ENCODE results near the gene TSPY2.
"Not testable (repeated sequence)": the region's sequence is repeated elsewhere in the genome, so short reads cannot be mapped to it uniquely, and the experiment has no call there.

Gene TSPY2, protein sequence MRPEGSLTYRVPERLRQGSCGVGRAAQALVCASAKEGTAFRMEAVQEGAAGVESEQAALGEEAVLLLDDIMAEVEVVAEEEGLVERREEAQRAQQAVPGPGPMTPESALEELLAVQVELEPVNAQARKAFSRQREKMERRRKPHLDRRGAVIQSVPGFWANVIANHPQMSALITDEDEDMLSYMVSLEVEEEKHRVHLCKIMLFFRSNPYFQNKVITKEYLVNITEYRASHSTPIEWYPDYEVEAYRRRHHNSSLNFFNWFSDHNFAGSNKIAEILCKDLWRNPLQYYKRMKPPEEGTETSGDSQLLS

DNA sequence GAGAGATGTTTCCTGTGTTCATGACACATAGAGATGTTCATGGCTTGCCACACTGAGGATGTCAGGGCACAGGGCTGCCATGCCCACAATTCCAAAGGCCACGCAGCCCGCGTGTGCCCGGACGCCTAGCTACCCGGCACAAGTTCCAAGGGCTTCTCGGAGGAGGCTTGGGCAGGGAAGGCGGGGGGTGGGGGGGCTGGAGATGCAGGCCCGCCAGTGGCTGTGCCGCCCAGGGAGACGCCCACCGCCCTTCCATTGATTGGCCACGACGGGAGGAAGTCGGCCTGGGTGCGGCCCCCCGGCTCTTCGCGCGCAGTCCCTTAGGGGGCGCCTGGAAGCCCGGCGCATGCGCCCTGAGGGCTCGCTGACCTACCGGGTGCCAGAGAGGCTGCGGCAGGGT is at the start of gene TSPY2:
TSS of gene TSPY2 (plus strand) at position 301 of the 400 bp plus-strand sequence. CDS start at position 347, 46 bp downstream.
- DNase-seq (ENCODE audit: low read depth in 2 of 2), result not testable (repeated sequence)

GRCh38 chrY:6209565-6209964 is 36.5 kb upstream of the TSPY2 start:
- DNase-seq (ENCODE audit: low read depth in 2 of 2), result not testable (repeated sequence)

DNA sequence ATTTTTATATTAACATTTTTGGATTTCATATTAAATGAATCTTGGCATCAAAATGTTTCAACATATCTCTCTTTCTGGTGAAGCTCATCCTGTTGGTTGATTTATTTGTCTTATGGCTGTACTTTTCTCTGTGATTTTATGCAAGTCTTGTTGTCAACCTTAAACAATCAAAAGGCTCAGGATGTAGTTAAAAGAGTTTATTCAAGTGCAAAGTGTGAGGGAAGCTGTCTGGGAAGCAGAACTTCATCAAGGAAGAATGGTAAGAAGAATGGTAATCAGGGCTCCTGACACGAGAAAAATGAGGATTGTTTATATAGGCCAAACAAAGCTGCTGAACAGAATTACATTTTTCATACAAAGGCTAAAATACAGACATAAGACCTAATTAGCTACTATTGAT is 29.0 kb upstream of the TSPY2 start:
- DNase-seq (ENCODE audit: low read depth in 2 of 2), result not testable (repeated sequence)

DNA sequence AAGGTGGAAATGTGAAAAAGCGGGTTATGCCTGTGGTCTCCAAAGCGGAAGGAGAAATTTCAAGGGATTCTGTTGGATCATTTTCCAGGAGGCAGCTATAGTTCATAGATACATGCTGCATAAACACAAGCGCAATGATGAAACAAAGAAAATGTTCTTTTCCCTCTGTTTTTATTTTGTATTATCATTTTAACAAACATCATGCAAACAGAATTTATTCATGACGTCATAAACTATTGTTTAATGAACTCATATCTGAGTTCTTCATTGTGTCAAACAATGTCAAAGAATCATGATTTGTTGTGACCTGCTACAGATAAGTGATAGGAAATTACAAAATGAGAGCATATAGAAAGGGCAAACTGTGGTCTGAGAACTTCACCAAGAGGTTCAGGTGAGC is 23.8 kb downstream of the TSPY2 start:
- not testable (repeated sequence) for DNase-seq (ENCODE audit: low read depth in 2 of 2)
